K562 (cell line): Measurements from ENCODE around the gene ISOC1. TPM values are rescaled to one million over a fixed set of nuclear protein-coding genes. Genes with fewer than 3 reads are reported as not detected.

Experiments used
- BCOR ChIP-seq: fragments of 450-650 bp; IDR thresholded peaks from 2 replicates; pipeline ENCODE4 v1.6.1; 2016
- DDX20 ChIP-seq: fragments of 450-650 bp; IDR thresholded peaks from 2 replicates; pipeline ENCODE4 v1.6.1; 2016; ENCODE audit warnings: missing genetic modification characterization, low read depth, mild to moderate bottlenecking, missing compliant biosample characterization, moderate library complexity
- GATAD2A ChIP-seq: fragments of 450-650 bp; IDR thresholded peaks from 2 replicates; pipeline ENCODE4 v1.6.1; 2017
- GTF2F1 ChIP-seq: IDR thresholded peaks from 2 replicates; pipeline ENCODE4 v1.6.1; 2011; ENCODE audit warnings: low read depth, low read length, improper control_type of control experiment
- KDM2B ChIP-seq: fragments of 250-450 bp; sonication (Bioruptor Pico); IDR thresholded peaks from 2 replicates; pipeline ENCODE4 v1.8.0; 2021; ENCODE audit warnings: mild to moderate bottlenecking, moderate library complexity
- NR2C1 ChIP-seq, 2 experiments: fragments of 450-650 bp; IDR thresholded peaks; 2 replicates each; pipeline ENCODE4 v1.6.1; 2017; ENCODE audit warnings: mild to moderate bottlenecking in 2 of 2, antibody characterized with exemption in 1 of 2, inconsistent platforms in 1 of 2, missing compliant biosample characterization in 1 of 2, missing genetic modification characterization in 1 of 2
- PRDM10 ChIP-seq: fragments of 450-650 bp; IDR thresholded peaks from 2 replicates; pipeline ENCODE4 v1.6.1; 2018; ENCODE audit not compliant: partially characterized antibody
- SAFB ChIP-seq: fragments of 200-400 bp; formaldehyde crosslinking; IDR thresholded peaks from 2 replicates; pipeline ENCODE4 v1.6.1; 2017; ENCODE audit warnings: low read depth, low read length, borderline replicate concordance
- ZC3H11A ChIP-seq: IDR thresholded peaks from 2 replicates; pipeline ENCODE4 v1.6.1; 2012; ENCODE audit warnings: low read depth, low read length, improper control_type of control experiment
- ZNF134 ChIP-seq: fragments of 250-450 bp; sonication (Bioruptor Pico); conservative IDR thresholded peaks from 2 replicates; pipeline ENCODE4 v1.4.0; 2020
- ZNF232 ChIP-seq: sonication (generic); formaldehyde crosslinking; IDR thresholded peaks from 2 replicates; pipeline ENCODE4 v1.8.0; 2022; ENCODE audit warnings: mild to moderate bottlenecking, missing genetic modification reagents
- ZNF282 ChIP-seq: sonication (generic); formaldehyde crosslinking; IDR thresholded peaks from 2 replicates; pipeline ENCODE4 v1.8.1; 2023; ENCODE audit warnings: missing genetic modification reagents
- ZNF551 ChIP-seq: fragments of 250-450 bp; sonication (Bioruptor Pico); IDR thresholded peaks from 2 replicates; pipeline ENCODE4 v1.5.0; 2021; ENCODE audit warnings: mild to moderate bottlenecking, moderate library complexity
- ZNF592 ChIP-seq: fragments of 450-650 bp; IDR thresholded peaks from 2 replicates; pipeline ENCODE4 v1.6.1; 2017; ENCODE audit warnings: antibody characterized with exemption, mild to moderate bottlenecking
- polyA plus RNA-seq, 8 experiments: library from polyadenylated mRNA; depleted of rRNA in 4 of 8; stranded (reverse) in 5 of 8; unstranded in 3 of 8; fragments of >200 nt; fragmentation: Nextera tagmentation in 2 of 8; fragmentation: Illumina TruSeq in 1 of 8; extraction: Ambion mirVana in 2 of 8; extraction: Trizol in 1 of 8; gene quantifications; 2 replicates each; pipeline versions ENCODE4 v1.2.1 to v1.2.3, GENCODE V29; 2011 to 2014; ENCODE audit warnings: inconsistent platforms in 1 of 8, missing spikeins in 1 of 8
- total RNA-seq, 7 experiments: library from RNA; depleted of rRNA in 6 of 7; stranded (reverse); fragments of >200 nt in 6 of 7; fragmentation: Illumina TruSeq in 2 of 7; extraction: Trizol in 2 of 7; gene quantifications; 2 replicates each; pipeline versions ENCODE4 v1.2.1 to v1.2.3, GENCODE V29; 2011 to 2021; ENCODE audit warnings: low replicate concordance in 1 of 7
- TF ChIP-seq, protein P1 (sequence below): sonication (generic); formaldehyde crosslinking; IDR thresholded peaks from 2 replicates; pipeline ENCODE4 v1.8.0; 2023; ENCODE audit warnings: mild to moderate bottlenecking, missing genetic modification reagents
- TF ChIP-seq, protein P2 (sequence below): sonication (generic); formaldehyde crosslinking; IDR thresholded peaks from 2 replicates; pipeline ENCODE4 v1.4.0; 2020; ENCODE audit warnings: mild to moderate bottlenecking, missing genetic modification reagents

Gene ISOC1
- total and polyA plus RNA-seq, 9 of the 15 experiments (the other 6 are each of a cell fraction or from before 2014, with no cell fraction given) = 14.0 to 67.9 (median 51.3) TPM

DNA sequence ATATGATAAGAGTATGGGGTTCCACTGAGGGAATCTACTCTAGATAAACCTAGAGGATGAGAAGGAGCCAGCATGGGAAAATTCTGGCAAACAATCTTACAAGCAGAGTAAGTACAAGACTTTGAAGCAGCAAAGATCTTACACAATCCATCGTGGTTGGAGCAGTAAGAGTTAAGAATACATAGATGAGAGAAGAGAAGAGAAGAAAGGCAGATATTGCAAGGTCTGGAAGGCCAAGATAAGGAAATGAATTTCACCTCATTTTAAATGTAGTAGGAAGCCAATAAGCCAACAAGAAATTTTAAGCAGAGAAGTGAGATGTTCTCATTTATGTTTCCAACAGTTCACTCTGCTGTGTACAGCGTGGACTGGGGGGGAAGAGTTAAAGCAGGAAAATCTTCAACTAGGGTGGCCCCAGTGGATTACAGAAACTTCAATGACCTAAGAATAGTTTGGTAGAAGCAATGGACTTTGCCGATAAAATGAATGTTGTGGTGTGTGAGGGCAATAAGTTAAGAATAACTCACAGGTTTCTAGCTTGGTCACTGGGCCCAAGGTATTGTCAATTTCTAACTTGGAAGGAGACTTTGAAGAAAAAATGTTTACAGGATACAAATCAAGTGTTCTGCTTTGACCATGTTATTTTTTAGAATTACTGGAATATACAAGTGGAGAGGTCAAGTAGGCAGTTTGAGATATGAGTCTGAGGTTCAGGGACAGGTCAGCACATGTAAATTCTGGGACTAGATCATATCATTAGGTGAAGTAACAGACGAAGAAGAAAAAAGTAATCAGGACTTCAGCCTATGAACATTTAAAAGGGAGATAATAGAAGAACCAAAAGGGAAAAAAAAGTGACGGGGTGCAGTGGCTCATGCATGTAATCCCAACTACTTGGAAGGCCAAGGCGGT lies 12.1 kb upstream of the ISOC1 start (continued):
- TF ChIP-seq GTF2F1 (no peak), GATAD2A (peak; percentile 36; the same call in 1 of the 2 replicates), DDX20 (tag) (no peak), BCOR (no peak; the same call in 1 of the 2 replicates), KDM2B (CRISPR knock-in tag) (no peak), ZNF282 (CRISPR knock-in tag) (no peak), NR2C1 (IDR thresholded peaks at IDR 0.05) (peak; percentile 31; the same call in 1 of the 2 replicates), NR2C1 (tag; IDR thresholded peaks at IDR 0.05) (peak; percentile 48), ZNF592 (0 out of 2 replicates have a peak, but pooled peaks have one; percentile 41), PRDM10 (peak; percentile 59), ZNF551 (CRISPR knock-in tag) (no peak), ZC3H11A (no peak), SAFB (no peak), ZNF134 (CRISPR knock-in tag) (no peak), ZNF232 (CRISPR knock-in tag) (no peak)
- TF ChIP-seq, protein P1, sequence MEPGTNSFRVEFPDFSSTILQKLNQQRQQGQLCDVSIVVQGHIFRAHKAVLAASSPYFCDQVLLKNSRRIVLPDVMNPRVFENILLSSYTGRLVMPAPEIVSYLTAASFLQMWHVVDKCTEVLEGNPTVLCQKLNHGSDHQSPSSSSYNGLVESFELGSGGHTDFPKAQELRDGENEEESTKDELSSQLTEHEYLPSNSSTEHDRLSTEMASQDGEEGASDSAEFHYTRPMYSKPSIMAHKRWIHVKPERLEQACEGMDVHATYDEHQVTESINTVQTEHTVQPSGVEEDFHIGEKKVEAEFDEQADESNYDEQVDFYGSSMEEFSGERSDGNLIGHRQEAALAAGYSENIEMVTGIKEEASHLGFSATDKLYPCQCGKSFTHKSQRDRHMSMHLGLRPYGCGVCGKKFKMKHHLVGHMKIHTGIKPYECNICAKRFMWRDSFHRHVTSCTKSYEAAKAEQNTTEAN (CRISPR knock-in tag) = no peak
- TF ChIP-seq, protein P2, sequence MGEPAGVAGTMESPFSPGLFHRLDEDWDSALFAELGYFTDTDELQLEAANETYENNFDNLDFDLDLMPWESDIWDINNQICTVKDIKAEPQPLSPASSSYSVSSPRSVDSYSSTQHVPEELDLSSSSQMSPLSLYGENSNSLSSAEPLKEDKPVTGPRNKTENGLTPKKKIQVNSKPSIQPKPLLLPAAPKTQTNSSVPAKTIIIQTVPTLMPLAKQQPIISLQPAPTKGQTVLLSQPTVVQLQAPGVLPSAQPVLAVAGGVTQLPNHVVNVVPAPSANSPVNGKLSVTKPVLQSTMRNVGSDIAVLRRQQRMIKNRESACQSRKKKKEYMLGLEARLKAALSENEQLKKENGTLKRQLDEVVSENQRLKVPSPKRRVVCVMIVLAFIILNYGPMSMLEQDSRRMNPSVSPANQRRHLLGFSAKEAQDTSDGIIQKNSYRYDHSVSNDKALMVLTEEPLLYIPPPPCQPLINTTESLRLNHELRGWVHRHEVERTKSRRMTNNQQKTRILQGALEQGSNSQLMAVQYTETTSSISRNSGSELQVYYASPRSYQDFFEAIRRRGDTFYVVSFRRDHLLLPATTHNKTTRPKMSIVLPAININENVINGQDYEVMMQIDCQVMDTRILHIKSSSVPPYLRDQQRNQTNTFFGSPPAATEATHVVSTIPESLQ (CRISPR knock-in tag) = no peak
